H9 (cell line): ENCODE results near the gene BRAF. TPM values are rescaled to one million over a fixed set of nuclear protein-coding genes. Genes with fewer than 3 reads are reported as not detected.

ENCODE experiments used
- DNase-seq: peaks from one replicate; pipeline ENCODE4 v3.0.0-alpha.2; 2017
- H2AFZ ChIP-seq: one replicate; pipeline ENCODE4 v1.6.1; 2013; ENCODE audit warnings: mild to moderate bottlenecking, low read length, control low read depth, moderate library complexity
- H2AK5ac ChIP-seq: 2 replicates; pipeline ENCODE4 v1.6.1; 2013; ENCODE audit warnings: low read length, control low read depth, mixed read lengths; ENCODE audit not compliant: insufficient read length
- H2BK120ac ChIP-seq: one replicate; pipeline ENCODE4 v1.6.1; 2013; ENCODE audit warnings: low read depth, mild to moderate bottlenecking, low read length, control low read depth, inconsistent platforms; ENCODE audit not compliant: poor library complexity, severe bottlenecking
- H2BK12ac ChIP-seq: 2 replicates; pipeline ENCODE4 v1.6.1; 2013; ENCODE audit warnings: low read length, control low read depth, mixed read lengths, low read depth; ENCODE audit not compliant: insufficient read length
- H2BK15ac ChIP-seq: 2 replicates; pipeline ENCODE4 v1.6.1; 2013; ENCODE audit warnings: low read depth, low read length, control low read depth
- H2BK20ac ChIP-seq: one replicate; pipeline ENCODE4 v1.6.1; 2013; ENCODE audit warnings: low read depth, mild to moderate bottlenecking, low read length, control low read depth, inconsistent platforms; ENCODE audit not compliant: poor library complexity, severe bottlenecking
- H2BK5ac ChIP-seq: 2 replicates; pipeline ENCODE4 v1.6.1; 2013; ENCODE audit warnings: low read length, control low read depth, mixed read lengths; ENCODE audit not compliant: insufficient read length
- H3K14ac ChIP-seq: 2 replicates; pipeline ENCODE4 v1.6.1; 2013; ENCODE audit warnings: low read length, control low read depth; ENCODE audit not compliant: insufficient read depth
- H3K18ac ChIP-seq: 2 replicates; pipeline ENCODE4 v1.6.1; 2013; ENCODE audit warnings: low read depth, mild to moderate bottlenecking, mixed read lengths, low read length, control low read depth; ENCODE audit not compliant: insufficient read length
- H3K23ac ChIP-seq: 2 replicates; pipeline ENCODE4 v1.6.1; 2013; ENCODE audit warnings: low read length, control low read depth, mixed read lengths, low read depth; ENCODE audit not compliant: insufficient read length
- H3K23me2 ChIP-seq: 2 replicates; pipeline ENCODE4 v1.6.1; 2013; ENCODE audit warnings: low read depth, mild to moderate bottlenecking, mixed read lengths, low read length, control low read depth; ENCODE audit not compliant: insufficient read length, poor library complexity, severe bottlenecking
- H3K27ac ChIP-seq: 2 replicates; pipeline ENCODE4 v1.5.1; 2013; ENCODE audit warnings: low read length, control low read depth, mixed read lengths, low read depth; ENCODE audit not compliant: insufficient read length
- H3K27me3 ChIP-seq: 2 replicates; pipeline ENCODE4 v1.6.1; 2013; ENCODE audit warnings: low read length, control low read depth, inconsistent platforms; ENCODE audit not compliant: insufficient read depth
- H3K4ac ChIP-seq: 2 replicates; pipeline ENCODE4 v1.6.1; 2013; ENCODE audit warnings: low read depth, mild to moderate bottlenecking, control low read depth, inconsistent platforms, low read length, moderate library complexity
- H3K4me1 ChIP-seq: 2 replicates; pipeline ENCODE4 v1.6.1; 2013; ENCODE audit warnings: low read length, control low read depth, inconsistent platforms; ENCODE audit not compliant: insufficient read depth
- H3K4me2 ChIP-seq: 2 replicates; pipeline ENCODE4 v1.6.1; 2013; ENCODE audit warnings: low read length, control low read depth, mixed read lengths; ENCODE audit not compliant: insufficient read length, insufficient read depth
- H3K56ac ChIP-seq: 2 replicates; pipeline ENCODE4 v1.6.1; 2013; ENCODE audit warnings: low read depth, mild to moderate bottlenecking, mixed read lengths, low read length, control low read depth; ENCODE audit not compliant: insufficient read length
- H3K79me1 ChIP-seq: 2 replicates; pipeline ENCODE4 v1.6.1; 2013; ENCODE audit warnings: low read depth, mild to moderate bottlenecking, moderate library complexity, low read length, control low read depth, inconsistent platforms; ENCODE audit not compliant: insufficient read depth, poor library complexity, severe bottlenecking
- H3K79me2 ChIP-seq: 2 replicates; pipeline ENCODE4 v1.6.1; 2013; ENCODE audit warnings: low read length, control low read depth, inconsistent platforms; ENCODE audit not compliant: insufficient read depth
- H3K9ac ChIP-seq: 2 replicates; pipeline ENCODE4 v1.6.1; 2013; ENCODE audit warnings: low read length, control low read depth, mixed read lengths; ENCODE audit not compliant: insufficient read length; ENCODE audit errors: extremely low read depth
- H3K9me3 ChIP-seq: one replicate; pipeline ENCODE4 v1.6.1; 2013; ENCODE audit warnings: low read depth, low read length, inconsistent platforms; ENCODE audit not compliant: control insufficient read depth
- H3T11ph ChIP-seq: one replicate; pipeline ENCODE4 v1.6.1; 2013; ENCODE audit warnings: mild to moderate bottlenecking, low read length, control low read depth, inconsistent platforms
- H4K20me1 ChIP-seq: one replicate; pipeline ENCODE4 v1.6.1; 2013; ENCODE audit not compliant: control insufficient read depth, insufficient read length, insufficient read depth
- H4K5ac ChIP-seq: 2 replicates; pipeline ENCODE4 v1.6.1; 2013; ENCODE audit warnings: low read depth, mild to moderate bottlenecking, mixed read lengths, low read length, control low read depth; ENCODE audit not compliant: insufficient read length
- H4K8ac ChIP-seq: replicated peaks from 2 replicates; pipeline ENCODE4 v1.6.1; 2013; ENCODE audit warnings: low read length, control low read depth, mixed read lengths, low read depth; ENCODE audit not compliant: insufficient read length
- H4K91ac ChIP-seq: 2 replicates; pipeline ENCODE4 v1.6.1; 2013; ENCODE audit warnings: low read depth, mild to moderate bottlenecking, moderate library complexity, mixed read lengths, low read length, control low read depth; ENCODE audit not compliant: insufficient read length
- H3K27ac Mint-ChIP-seq, 3 experiments: 2 replicates in 2 of 3; 3 replicates in 1 of 3; pipeline ENCODE4 v1.8.0; 2020 to 2021; ENCODE audit warnings: mixed read lengths in 3 of 3, mild to moderate bottlenecking in 1 of 3, moderate library complexity in 1 of 3
- H3K27me3 Mint-ChIP-seq: 2 replicates; pipeline ENCODE4 v1.8.0; 2021; ENCODE audit warnings: low read depth, mild to moderate bottlenecking, moderate library complexity, mixed read lengths
- H3K36me3 Mint-ChIP-seq, 3 experiments: 2 replicates in 2 of 3; 3 replicates in 1 of 3; pipeline ENCODE4 v1.8.0; 2020 to 2021; ENCODE audit warnings: low read depth in 3 of 3, mixed read lengths in 3 of 3; ENCODE audit not compliant: insufficient read depth in 1 of 3
- H3K4me1 Mint-ChIP-seq, 2 experiments: 2 replicates each; pipeline ENCODE4 v1.8.0; 2020; ENCODE audit warnings: mixed read lengths in 2 of 2
- H3K4me3 Mint-ChIP-seq, 2 experiments: 2 replicates in 1 of 2; 3 replicates in 1 of 2; pipeline ENCODE4 v1.8.0; 2020 to 2021; ENCODE audit warnings: mild to moderate bottlenecking in 2 of 2, mixed read lengths in 2 of 2, moderate library complexity in 1 of 2
- H3K9me3 Mint-ChIP-seq, 2 experiments: 2 replicates in 1 of 2; 3 replicates in 1 of 2; pipeline ENCODE4 v1.8.0; 2020; ENCODE audit warnings: mild to moderate bottlenecking in 2 of 2, mixed read lengths in 2 of 2, moderate library complexity in 1 of 2
- WGBS: extraction: QIAGEN DNeasy Blood & Tissue Kit; methylation state at CpG from one replicate; pipeline ENCODE4 v1.1.7; 2013; ENCODE audit warnings: missing lambda C conversion rate, low lambda C conversion rate, mixed read lengths; ENCODE audit not compliant: insufficient read length; ENCODE audit errors: extremely low coverage; 5-methylcytosine and 5-hydroxymethylcytosine counted together
- total RNA-seq: library from RNA; stranded (reverse); gene quantifications from 2 replicates; pipeline ENCODE4 v1.2.1, GENCODE V29; 2021
- TF ChIP-seq, protein P1 (sequence below): fragments of 200-600 bp; sonication (generic); conservative IDR thresholded peaks from 3 replicates; pipeline ENCODE4 v1.8.0; 2021; ENCODE audit warnings: antibody characterized with exemption, mild to moderate bottlenecking

Gene BRAF
- total RNA-seq, 1 experiment from 2014 or later: 32.9 TPM

DNA sequence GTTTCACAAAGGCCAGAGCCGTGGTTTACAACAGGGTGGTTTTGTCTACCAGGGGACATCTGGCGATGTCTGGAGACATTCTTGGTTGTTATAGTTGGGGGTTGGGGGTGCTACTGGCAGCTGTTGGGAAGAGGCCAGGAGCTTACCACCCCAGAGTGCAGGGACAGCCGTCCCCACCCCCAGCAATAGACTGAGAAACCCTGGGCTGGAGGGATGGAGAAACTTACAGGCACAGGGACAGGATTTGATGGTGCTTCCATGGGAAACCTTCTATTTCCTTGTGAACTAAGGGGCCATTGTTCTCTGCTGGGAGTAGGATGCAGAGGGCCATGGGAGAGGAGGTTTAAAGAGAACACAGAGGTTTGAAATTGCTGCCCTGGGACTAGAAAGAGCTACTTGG lies 241.1 kb downstream of the BRAF start:
- Histone ChIP-seq H3K23me2 (no peaks in the 10 kb centered on the region), H4K5ac (no peak overlapping the region), H2BK12ac (no peak overlapping the region), H3T11ph (no peak overlapping the region), H3K9me3 (no peaks in the 10 kb centered on the region), H3K27me3 (no peaks in the 10 kb centered on the region; the same call in 1 of the 2 replicates), H2BK5ac (no peak overlapping the region), H4K20me1 (no peaks in the 10 kb centered on the region), H2BK120ac (no peak overlapping the region), H2AK5ac (no peak overlapping the region), H3K14ac (no peak overlapping the region), H3K27ac (no peak overlapping the region), H2BK15ac (no peak overlapping the region), H2BK20ac (no peak overlapping the region), H3K4ac (no peak overlapping the region), H4K91ac (no peak overlapping the region), H3K79me1 (no peaks in the 10 kb centered on the region), H3K56ac (no peak overlapping the region), H3K9ac (no peak overlapping the region), H4K8ac (no peak overlapping the region), H2AFZ (no peak overlapping the region), H3K4me2 (no peak overlapping the region), H3K23ac (no peak overlapping the region), H3K79me2 (no peaks in the 10 kb centered on the region), H3K18ac (no peak overlapping the region), H3K4me1 (no peaks in the 10 kb centered on the region)
- DNase-seq: no peak
- Mint-ChIP-seq H3K36me3 (peaks cover 1 to 34% (median 13%) of the 10 kb centered on the region in 3 experiments; a peak in 5 of 7 replicates), H3K4me1 (peaks cover 0 to 7% of the 10 kb centered on the region in 2 experiments; a peak in 2 of 4 replicates), H3K9me3 (no peaks in the 10 kb centered on the region), H3K4me3 (no peak overlapping the region), H3K27me3 (no peaks in the 10 kb centered on the region; the same call in 1 of the 2 replicates), H3K27ac (peak overlapping the region in 2 of 3 experiments; percentile 2 to 44; a peak in 2 of 7 replicates)
- WGBS: no CpG with 5 or more reads among the region's 3 CpGs
- TF ChIP-seq, protein P1, sequence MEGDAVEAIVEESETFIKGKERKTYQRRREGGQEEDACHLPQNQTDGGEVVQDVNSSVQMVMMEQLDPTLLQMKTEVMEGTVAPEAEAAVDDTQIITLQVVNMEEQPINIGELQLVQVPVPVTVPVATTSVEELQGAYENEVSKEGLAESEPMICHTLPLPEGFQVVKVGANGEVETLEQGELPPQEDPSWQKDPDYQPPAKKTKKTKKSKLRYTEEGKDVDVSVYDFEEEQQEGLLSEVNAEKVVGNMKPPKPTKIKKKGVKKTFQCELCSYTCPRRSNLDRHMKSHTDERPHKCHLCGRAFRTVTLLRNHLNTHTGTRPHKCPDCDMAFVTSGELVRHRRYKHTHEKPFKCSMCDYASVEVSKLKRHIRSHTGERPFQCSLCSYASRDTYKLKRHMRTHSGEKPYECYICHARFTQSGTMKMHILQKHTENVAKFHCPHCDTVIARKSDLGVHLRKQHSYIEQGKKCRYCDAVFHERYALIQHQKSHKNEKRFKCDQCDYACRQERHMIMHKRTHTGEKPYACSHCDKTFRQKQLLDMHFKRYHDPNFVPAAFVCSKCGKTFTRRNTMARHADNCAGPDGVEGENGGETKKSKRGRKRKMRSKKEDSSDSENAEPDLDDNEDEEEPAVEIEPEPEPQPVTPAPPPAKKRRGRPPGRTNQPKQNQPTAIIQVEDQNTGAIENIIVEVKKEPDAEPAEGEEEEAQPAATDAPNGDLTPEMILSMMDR: no peak
